HEK293T (cell line): ENCODE data around the gene FGD2.

Experiments
- ARNT ChIP-seq: fragments of 450-650 bp; IDR thresholded peaks from 2 replicates; pipeline ENCODE4 v1.6.1; 2017; ENCODE audit warnings: mild to moderate bottlenecking
- BHLHE40 ChIP-seq: fragments of 450-650 bp; IDR thresholded peaks from 2 replicates; pipeline ENCODE4 v1.6.1; 2016; ENCODE audit warnings: mild to moderate bottlenecking, moderate library complexity, borderline replicate concordance
- ELF4 ChIP-seq: fragments of 450-650 bp; IDR thresholded peaks from 2 replicates; pipeline ENCODE4 v1.6.1; 2017; ENCODE audit warnings: antibody characterized with exemption
- FOXA1 ChIP-seq: fragments of 450-650 bp; IDR thresholded peaks from 2 replicates; pipeline ENCODE4 v1.6.1; 2016; ENCODE audit warnings: mild to moderate bottlenecking
- FOXM1 ChIP-seq: fragments of 450-650 bp; IDR thresholded peaks from 2 replicates; pipeline ENCODE4 v1.6.1; 2017; ENCODE audit warnings: mild to moderate bottlenecking, borderline replicate concordance
- HDGF ChIP-seq: fragments of 450-650 bp; IDR thresholded peaks from 2 replicates; pipeline ENCODE4 v1.6.1; 2017; ENCODE audit warnings: antibody characterized with exemption, borderline replicate concordance
- L3MBTL2 ChIP-seq: fragments of 450-650 bp; conservative IDR thresholded peaks from 2 replicates; pipeline ENCODE4 v1.6.1; 2016; ENCODE audit warnings: mild to moderate bottlenecking
- LEF1 ChIP-seq: fragments of 450-650 bp; IDR thresholded peaks from 2 replicates; pipeline ENCODE4 v1.6.1; 2017; ENCODE audit warnings: mild to moderate bottlenecking, borderline replicate concordance
- NFRKB ChIP-seq: fragments of 450-650 bp; IDR thresholded peaks from 2 replicates; pipeline ENCODE4 v1.6.1; 2016; ENCODE audit warnings: mild to moderate bottlenecking, moderate library complexity
- SP1 ChIP-seq: fragments of 450-650 bp; IDR thresholded peaks from 2 replicates; pipeline ENCODE4 v1.6.1; 2017
- SUZ12 ChIP-seq: fragments of 450-650 bp; IDR thresholded peaks from 2 replicates; pipeline ENCODE4 v1.6.1; 2016; ENCODE audit warnings: mild to moderate bottlenecking
- ZNF384 ChIP-seq: fragments of 450-650 bp; IDR thresholded peaks from 2 replicates; pipeline ENCODE4 v1.6.1; 2016
- TF ChIP-seq, protein P1 (sequence below): fragments of 450-650 bp; IDR thresholded peaks from 2 replicates; pipeline ENCODE4 v1.6.1; 2016

DNA sequence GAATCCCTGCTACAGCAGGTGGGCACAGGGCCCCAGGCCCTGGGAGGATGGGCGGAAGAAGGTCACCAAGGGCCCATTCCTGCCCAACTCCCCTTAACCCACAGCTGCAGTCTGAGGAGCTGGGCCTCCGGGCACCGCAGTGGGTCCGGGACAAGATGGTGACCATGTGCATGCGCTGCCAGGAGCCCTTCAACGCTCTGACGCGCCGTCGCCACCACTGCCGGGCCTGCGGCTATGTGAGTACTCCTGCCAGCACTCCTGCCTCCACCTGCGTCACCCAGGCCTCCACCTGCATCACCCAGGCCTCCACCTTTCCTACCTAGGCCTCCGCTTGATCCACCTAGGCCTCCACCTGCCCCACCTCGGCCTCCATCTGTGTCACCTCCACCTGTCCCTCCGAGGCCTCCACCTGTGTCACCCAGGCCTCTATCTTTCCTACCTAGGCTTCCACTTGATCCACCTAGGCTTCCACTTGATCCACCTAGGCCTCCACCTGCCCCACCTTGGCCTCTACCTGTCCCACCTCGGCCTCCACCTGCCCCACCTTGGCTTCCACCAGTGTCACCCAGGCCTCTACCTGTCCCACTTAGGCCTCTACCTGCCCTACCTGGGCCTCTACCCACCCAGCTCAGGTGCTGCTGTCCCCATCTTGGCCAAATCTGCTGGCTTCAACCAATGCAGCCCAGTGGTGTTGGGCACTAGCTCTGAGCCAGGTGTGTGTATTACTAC lies 16.8 kb downstream of the FGD2 start:
- TF ChIP-seq FOXM1 (no peak), NFRKB (no peak), SP1 (no peak), SUZ12 (no peak), HDGF (no peak), LEF1 (no peak), ARNT (no peak), BHLHE40 (no peak), FOXA1 (no peak), ELF4 (no peak), L3MBTL2 (no peak), ZNF384 (no peak)
- TF ChIP-seq, protein P1, sequence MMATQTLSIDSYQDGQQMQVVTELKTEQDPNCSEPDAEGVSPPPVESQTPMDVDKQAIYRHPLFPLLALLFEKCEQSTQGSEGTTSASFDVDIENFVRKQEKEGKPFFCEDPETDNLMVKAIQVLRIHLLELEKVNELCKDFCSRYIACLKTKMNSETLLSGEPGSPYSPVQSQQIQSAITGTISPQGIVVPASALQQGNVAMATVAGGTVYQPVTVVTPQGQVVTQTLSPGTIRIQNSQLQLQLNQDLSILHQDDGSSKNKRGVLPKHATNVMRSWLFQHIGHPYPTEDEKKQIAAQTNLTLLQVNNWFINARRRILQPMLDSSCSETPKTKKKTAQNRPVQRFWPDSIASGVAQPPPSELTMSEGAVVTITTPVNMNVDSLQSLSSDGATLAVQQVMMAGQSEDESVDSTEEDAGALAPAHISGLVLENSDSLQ = no peak
